Glomerular visceral epithelial cell (primary cell): ENCODE measurements around the gene EML6.
"Not testable (repeated sequence)": the region's sequence is repeated elsewhere in the genome, so short reads cannot be mapped to it uniquely, and the experiment has no call there.

Experiments
- DNase-seq: peaks from one replicate; pipeline ENCODE4 v3.0.0-alpha.2; 2016; ENCODE audit errors: extremely low spot score

Gene EML6

GRCh38 chr2:54845514-54845913 lies 122.1 kb downstream of the EML6 start:
- no peak for DNase-seq

- DNase-seq = no peak
Measured at GRCh38 chr2:54850171-54851122, 127.0 kb downstream of the EML6 start.

DNA sequence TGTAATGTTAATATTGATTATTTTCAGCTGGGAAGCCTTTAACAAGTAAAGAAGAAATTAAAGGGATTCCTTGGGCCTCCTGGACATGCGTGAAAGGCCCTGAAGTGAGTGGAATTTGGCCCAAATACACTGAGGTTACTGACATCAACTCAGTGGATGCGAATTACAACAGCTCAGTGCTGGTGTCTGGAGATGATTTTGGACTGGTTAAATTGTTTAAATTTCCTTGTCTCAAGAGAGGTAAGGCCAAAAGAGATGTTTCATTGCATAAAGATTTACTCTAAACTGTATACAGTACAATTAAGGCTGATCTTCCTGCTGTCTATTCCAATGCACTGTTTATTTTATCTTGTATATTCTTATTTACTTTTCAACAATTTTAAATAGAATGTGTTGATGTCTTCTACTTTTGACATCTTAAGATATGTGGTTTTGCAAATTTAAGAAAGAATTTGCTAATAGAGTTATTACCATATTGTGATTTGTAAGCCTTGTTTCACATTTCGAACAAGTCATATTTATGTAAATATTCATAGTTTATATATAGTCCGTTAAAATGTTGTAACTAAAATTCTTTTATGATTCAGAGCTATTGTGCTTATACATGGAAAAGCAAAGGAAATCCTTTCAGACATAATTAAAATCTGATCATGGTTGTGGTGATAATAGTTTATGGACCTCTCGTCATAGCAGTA lies 130.3 kb downstream of the EML6 start:
- DNase-seq = no peak

GRCh38 chr2:54855434-54855833 lies 132.0 kb downstream of the EML6 start:
- DNase-seq = no peak

DNA sequence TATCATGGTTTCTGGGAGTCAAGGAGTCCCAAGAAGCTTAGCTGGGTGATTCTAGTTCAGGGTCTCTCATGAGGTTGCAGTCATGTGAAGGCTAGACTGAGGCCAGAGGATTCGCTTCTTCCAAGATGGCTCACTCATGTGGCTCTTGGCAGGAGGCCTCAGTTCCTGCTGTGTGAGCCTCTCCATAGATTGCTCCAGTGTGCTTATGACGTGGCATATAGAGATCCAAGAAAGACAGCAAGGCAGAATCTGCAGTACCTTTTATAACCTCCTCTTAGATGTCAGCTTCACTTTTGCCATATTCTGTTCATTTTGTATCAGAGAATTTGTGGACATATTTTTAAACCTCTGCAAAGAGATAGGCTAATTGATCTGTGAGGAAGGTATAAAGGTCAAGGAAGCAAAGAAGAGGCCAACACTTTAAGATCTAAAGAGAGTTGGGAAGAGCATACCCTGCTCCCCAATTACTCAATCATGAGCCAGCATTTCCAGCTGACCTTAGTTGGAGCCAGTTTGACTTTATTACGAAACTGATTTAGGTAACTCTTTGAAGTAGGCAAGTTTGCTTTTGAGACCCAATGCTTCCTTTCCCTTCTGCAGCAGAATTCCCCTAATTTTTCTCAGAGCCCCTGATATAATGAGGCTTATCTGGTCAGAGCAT lies 134.7 kb downstream of the EML6 start:
- no peak for DNase-seq

- DNase-seq = no peak
Measured at GRCh38 chr2:54859416-54859815, 136.0 kb downstream of the EML6 start.

GRCh38 chr2:54859997-54860701 lies 136.7 kb downstream of the EML6 start:
- peak; percentile 88 for DNase-seq

GRCh38 chr2:54862229-54862628 lies 138.8 kb downstream of the EML6 start:
- no peak for DNase-seq

DNA sequence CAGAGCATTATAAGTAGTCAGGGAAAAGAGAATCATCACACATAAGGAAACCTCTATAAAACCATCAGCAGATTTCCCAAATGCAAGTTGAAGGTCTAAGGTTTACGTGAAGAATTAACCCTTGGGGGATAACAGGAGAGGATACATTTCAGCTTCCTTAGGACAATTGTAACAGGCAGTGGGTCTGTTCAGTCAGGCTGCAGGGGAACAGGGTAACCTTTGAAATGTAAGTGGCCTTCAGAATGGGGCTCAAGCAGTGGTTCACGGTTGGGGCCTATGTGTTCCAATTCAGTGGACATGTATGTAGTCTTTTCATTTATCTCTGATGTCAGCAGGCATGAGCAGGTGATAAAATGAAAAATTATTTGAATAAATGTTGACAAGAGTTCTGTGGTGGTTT lies 139.3 kb downstream of the EML6 start:
- no peak for DNase-seq

GRCh38 chr2:54863660-54864059 lies 140.2 kb downstream of the EML6 start:
- DNase-seq = no peak

- DNase-seq = no peak
Measured at GRCh38 chr2:54864096-54864495, 140.6 kb downstream of the EML6 start.

DNA sequence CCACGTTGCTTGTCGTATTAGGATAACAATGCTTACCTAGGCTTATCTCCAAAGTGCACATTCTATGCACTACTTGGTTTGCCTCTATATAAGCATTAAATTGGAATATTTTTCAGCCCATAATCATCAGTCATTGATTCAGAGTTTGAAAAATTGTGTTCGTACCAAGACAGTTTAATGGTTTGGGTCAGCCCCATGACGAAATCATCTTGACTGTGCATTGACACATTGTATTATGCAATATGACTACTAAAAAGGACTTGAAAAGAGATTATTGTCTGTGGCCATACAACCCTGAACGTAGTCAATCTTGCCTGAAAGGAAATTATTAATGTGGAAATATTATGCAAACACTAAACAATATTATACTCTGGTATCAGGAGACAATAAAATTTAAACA lies 141.3 kb downstream of the EML6 start:
- no peak for DNase-seq

DNA sequence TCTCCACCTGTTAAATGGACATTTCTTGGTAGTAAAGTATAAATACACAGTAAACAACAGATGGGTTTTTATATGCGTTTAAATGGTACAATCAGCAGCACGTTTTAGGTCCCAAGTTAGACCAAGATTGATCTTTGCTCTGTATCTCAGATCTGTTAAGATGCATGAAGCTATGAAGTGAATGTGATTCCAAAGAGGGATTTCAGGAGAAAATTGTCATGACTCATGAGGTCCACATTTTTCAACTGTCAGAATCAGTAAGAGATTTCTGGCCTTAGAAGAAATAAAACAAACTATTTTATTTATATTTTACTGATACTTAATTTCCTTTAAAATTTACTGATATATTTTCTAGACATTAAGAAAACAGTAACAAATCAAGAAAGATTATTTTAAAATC lies 142.7 kb downstream of the EML6 start:
- no peak for DNase-seq

DNA sequence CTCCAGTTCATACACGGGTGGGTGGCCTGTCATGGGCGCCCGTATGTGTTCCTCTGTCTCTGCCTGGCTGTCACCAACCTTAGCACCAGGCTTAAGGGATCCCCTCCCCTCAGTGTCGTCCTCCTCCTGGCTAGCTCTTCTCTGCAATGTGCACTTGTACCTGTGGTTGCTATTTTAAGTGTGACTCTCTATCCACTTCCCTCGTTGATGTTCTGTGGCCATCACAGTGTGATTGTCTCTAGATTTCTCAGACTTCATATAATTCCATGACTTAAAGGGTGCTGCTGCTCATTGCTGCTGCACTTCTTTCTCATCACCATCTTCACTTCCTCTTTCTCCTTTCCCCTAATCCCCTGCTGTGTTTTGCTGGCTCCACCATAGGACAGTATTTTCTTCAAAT lies 143.4 kb downstream of the EML6 start:
- no peak for DNase-seq

DNA sequence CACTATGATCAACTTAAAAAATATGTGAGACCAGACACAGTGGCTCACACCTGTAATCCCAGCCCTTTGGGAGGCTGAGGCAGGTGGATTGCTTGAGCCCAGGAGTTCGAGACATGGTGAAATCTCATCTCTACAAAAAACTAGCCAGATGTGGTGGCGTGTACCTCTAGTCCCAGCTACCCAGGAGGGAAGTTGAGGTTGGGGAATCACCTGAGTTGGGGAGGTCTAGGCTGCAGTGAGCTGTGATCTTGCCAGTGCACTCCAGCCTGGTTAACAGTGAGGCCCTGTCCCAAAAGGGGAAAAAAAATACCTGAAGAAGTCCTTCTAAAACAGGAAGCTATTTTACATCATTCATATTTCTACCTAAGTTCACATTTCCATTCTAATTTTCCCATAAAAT lies 144.0 kb downstream of the EML6 start:
- no peak for DNase-seq

- no peak for DNase-seq
Measured at GRCh38 chr2:54871457-54872107, 148.1 kb downstream of the EML6 start.

DNA sequence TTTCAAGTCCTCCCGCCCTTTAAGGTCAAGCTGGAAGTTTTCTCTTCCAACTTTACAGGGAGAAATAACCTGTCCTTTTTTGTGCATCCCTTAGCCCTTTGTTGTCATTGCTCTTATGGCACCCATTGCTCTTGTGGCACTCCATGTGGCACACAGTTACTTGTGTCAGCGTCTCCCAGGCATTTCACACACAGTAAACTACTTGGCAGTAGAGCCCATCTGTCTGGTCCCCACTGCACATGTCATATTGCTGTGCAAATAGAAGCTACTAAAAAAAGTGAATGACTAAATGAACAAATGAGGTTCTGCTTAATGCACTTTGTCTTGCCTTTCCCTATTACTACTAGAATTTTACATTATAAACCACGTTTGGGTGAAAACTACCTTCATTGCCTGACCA lies 149.3 kb downstream of the EML6 start:
- no peak for DNase-seq

GRCh38 chr2:54873236-54873635 lies 149.8 kb downstream of the EML6 start:
- DNase-seq = not testable (repeated sequence)

GRCh38 chr2:54876764-54877163 lies 153.3 kb downstream of the EML6 start:
- DNase-seq = no peak

- DNase-seq = no peak
Measured at GRCh38 chr2:54878182-54878581, 154.7 kb downstream of the EML6 start.

- DNase-seq = no peak
Measured at GRCh38 chr2:54879032-54879431, 155.6 kb downstream of the EML6 start.
